HEK293 (cell line): ENCODE results near the gene IQCH.

Source experiments
- CTCF ChIA-PET: fragments of 350-600 bp; formaldehyde crosslinking; extraction: SDS; loops from one replicate; lab custom pipeline; 2021; ENCODE audit warnings: antibody characterized with exemption; lab: Yijun Ruan, JAX
- POLR2A ChIA-PET: fragments of 300-600 bp; formaldehyde crosslinking; extraction: SDS; loops from one replicate; lab custom pipeline; 2020; ENCODE audit warnings: antibody characterized with exemption, inconsistent platforms; lab: Yijun Ruan, JAX
- H3K27ac ChIP-seq: fragments of 200-500 bp; sonication (Bioruptor generic); 2 replicates; pipeline ENCODE4 v1.5.1; 2014; ENCODE audit warnings: low read depth, low read length, control low read depth, inconsistent platforms; ENCODE audit errors: extremely low read depth
- H3K36me3 ChIP-seq, 2 experiments: fragments of 200-500 bp in 1 of 2; sonication (Bioruptor generic) in 1 of 2; 1 replicate in 1 of 2; 2 replicates in 1 of 2; pipeline ENCODE4 v1.5.1; 2014 to 2017; ENCODE audit warnings: inconsistent platforms in 2 of 2, low read length in 2 of 2; ENCODE audit not compliant: control insufficient read depth in 2 of 2, insufficient read depth in 1 of 2
- H3K4me1 ChIP-seq: fragments of 200-500 bp; sonication (Bioruptor generic); 2 replicates; pipeline ENCODE4 v1.5.1; 2014; ENCODE audit warnings: mild to moderate bottlenecking, low read length, inconsistent platforms; ENCODE audit not compliant: control insufficient read depth, insufficient read depth
- H3K4me3 ChIP-seq: 2 replicates; pipeline ENCODE4 v1.5.1; 2011; ENCODE audit warnings: low read depth, mild to moderate bottlenecking, control low read depth, low read length, moderate library complexity
- H3K9me3 ChIP-seq: fragments of 200-500 bp; sonication (Bioruptor generic); 2 replicates; pipeline ENCODE4 v1.5.1; 2014; ENCODE audit warnings: low read depth, low read length, inconsistent platforms; ENCODE audit not compliant: control insufficient read depth, insufficient read depth
- INSM2 ChIP-seq: fragments of 450-650 bp; formaldehyde crosslinking; IDR thresholded peaks from 2 replicates; pipeline ENCODE4 v1.5.1; 2016; ENCODE audit warnings: missing biosample characterization, missing genetic modification characterization
- PATZ1 ChIP-seq: fragments of 450-650 bp; formaldehyde crosslinking; IDR thresholded peaks from 2 replicates; pipeline ENCODE4 v1.5.1; 2016; ENCODE audit warnings: missing biosample characterization, missing genetic modification characterization
- PRDM2 ChIP-seq: fragments of 450-650 bp; formaldehyde crosslinking; IDR thresholded peaks from 2 replicates; pipeline ENCODE4 v1.5.1; 2016; ENCODE audit warnings: missing biosample characterization, missing genetic modification characterization, borderline replicate concordance
- SCRT1 ChIP-seq: fragments of 450-650 bp; formaldehyde crosslinking; IDR thresholded peaks from 2 replicates; pipeline ENCODE4 v1.5.1; 2016; ENCODE audit warnings: missing biosample characterization, missing genetic modification characterization, borderline replicate concordance
- SCRT2 ChIP-seq: fragments of 450-650 bp; formaldehyde crosslinking; IDR thresholded peaks from 2 replicates; pipeline ENCODE4 v1.5.1; 2016; ENCODE audit warnings: missing biosample characterization, missing genetic modification characterization
- ZBTB20 ChIP-seq: fragments of 450-650 bp; formaldehyde crosslinking; IDR thresholded peaks from 2 replicates; pipeline ENCODE4 v1.5.1; 2016; ENCODE audit warnings: missing biosample characterization, missing genetic modification characterization
- ZFP41 ChIP-seq: fragments of 450-650 bp; formaldehyde crosslinking; IDR thresholded peaks from 2 replicates; pipeline ENCODE4 v1.5.1; 2016; ENCODE audit warnings: missing biosample characterization, missing genetic modification characterization, borderline replicate concordance
- ZFP69B ChIP-seq: fragments of 450-650 bp; formaldehyde crosslinking; IDR thresholded peaks from 2 replicates; pipeline ENCODE4 v1.5.1; 2016; ENCODE audit warnings: missing biosample characterization, missing genetic modification characterization
- ZNF114 ChIP-seq: fragments of 450-650 bp; formaldehyde crosslinking; IDR thresholded peaks from 2 replicates; pipeline ENCODE4 v1.5.0; 2017; ENCODE audit warnings: missing biosample characterization, missing genetic modification characterization
- ZNF138 ChIP-seq: fragments of 450-650 bp; formaldehyde crosslinking; IDR thresholded peaks from 2 replicates; pipeline ENCODE4 v1.5.1; 2016; ENCODE audit warnings: missing biosample characterization, missing genetic modification characterization, borderline replicate concordance
- ZNF184 ChIP-seq: fragments of 450-650 bp; IDR thresholded peaks from 2 replicates; pipeline ENCODE4 v1.5.1; 2018; ENCODE audit warnings: missing biosample characterization, mild to moderate bottlenecking, missing genetic modification characterization
- ZNF23 ChIP-seq: fragments of 450-650 bp; formaldehyde crosslinking; IDR thresholded peaks from 2 replicates; pipeline ENCODE4 v1.5.1; 2016; ENCODE audit warnings: missing biosample characterization, missing genetic modification characterization, borderline replicate concordance
- ZNF274 ChIP-seq, 2 experiments: fragments of 200-500 bp in 1 of 2; fragments of 450-650 bp in 1 of 2; sonication (Bioruptor generic) in 1 of 2; formaldehyde crosslinking in 1 of 2; IDR thresholded peaks; 2 replicates each; pipeline versions ENCODE4 v1.5.1 to v1.6.1; 2014 to 2016; ENCODE audit warnings: borderline replicate concordance in 1 of 2, inconsistent platforms in 1 of 2, low read length in 1 of 2, missing biosample characterization in 1 of 2, missing genetic modification characterization in 1 of 2
- ZNF362 ChIP-seq: fragments of 450-650 bp; formaldehyde crosslinking; IDR thresholded peaks from 2 replicates; pipeline ENCODE4 v1.5.1; 2016; ENCODE audit warnings: missing biosample characterization, missing genetic modification characterization
- ZNF404 ChIP-seq: fragments of 450-650 bp; formaldehyde crosslinking; IDR thresholded peaks from 2 replicates; pipeline ENCODE4 v1.5.1; 2017; ENCODE audit warnings: missing biosample characterization, missing genetic modification characterization
- ZNF513 ChIP-seq: fragments of 450-650 bp; IDR thresholded peaks from 2 replicates; pipeline ENCODE4 v1.5.1; 2018; ENCODE audit warnings: missing biosample characterization, missing genetic modification characterization
- ZNF514 ChIP-seq: fragments of 450-650 bp; formaldehyde crosslinking; IDR thresholded peaks from 2 replicates; pipeline ENCODE4 v1.5.1; 2016; ENCODE audit warnings: missing biosample characterization, missing genetic modification characterization
- ZNF560 ChIP-seq: fragments of 450-650 bp; formaldehyde crosslinking; IDR thresholded peaks from 2 replicates; pipeline ENCODE4 v1.5.1; 2017; ENCODE audit warnings: missing biosample characterization, missing genetic modification characterization, borderline replicate concordance
- ZNF610 ChIP-seq: fragments of 450-650 bp; formaldehyde crosslinking; IDR thresholded peaks from 2 replicates; pipeline ENCODE4 v1.5.1; 2016; ENCODE audit warnings: missing biosample characterization, missing genetic modification characterization, borderline replicate concordance
- ZNF654 ChIP-seq: fragments of 450-650 bp; formaldehyde crosslinking; IDR thresholded peaks from 2 replicates; pipeline ENCODE4 v1.5.1; 2016; ENCODE audit warnings: low read depth, missing biosample characterization, missing genetic modification characterization

IQCH gene

GRCh38 chr15:67394873-67395639, 140.5 kb downstream of the IQCH start:
- no peaks in the 10 kb centered on the region for H3K4me1 ChIP-seq
- no peak overlapping the region for H3K27ac ChIP-seq
- H3K4me3 ChIP-seq = no peak overlapping the region
- TF ChIP-seq ZNF184 (tag by site-specific recombination) = no peak
- TF ChIP-seq SCRT2 (tag by site-specific recombination) = peak; percentile 81
- TF ChIP-seq ZNF404 = no peak
- TF ChIP-seq SCRT1 (tag by site-specific recombination) = 0 out of 2 replicates have a peak, but pooled peaks have one; percentile 65
- no peak for TF ChIP-seq INSM2 (tag by site-specific recombination)
- no peak for TF ChIP-seq ZFP41 (tag by site-specific recombination)
- no peak for TF ChIP-seq ZNF654 (tag by site-specific recombination)
- TF ChIP-seq, all 188 proteins: peak for 2
- ChIA-PET POLR2A (no interaction called here), CTCF (interaction anchor here (0.8 to 1.1 kb wide), 3 partner anchors 9 to 39 kb away, joined by 3 read pairs; no protein-coding TSS in a partner anchor)
- Histone ChIP-seq H3K36me3 (no peaks in the 10 kb centered on the region), H3K9me3 (no peaks in the 10 kb centered on the region)

- H3K9me3 ChIP-seq = no peaks in the 10 kb centered on the region
- ChIA-PET POLR2A (no interaction called here), CTCF (interaction anchor here (0.6 to 1.0 kb wide), 5 partner anchors 10 to 814 kb away, joined by 3 read pairs; no protein-coding TSS in a partner anchor)
- H3K27ac ChIP-seq = no peak overlapping the region
- H3K4me1 ChIP-seq = no peaks in the 10 kb centered on the region
- no peaks in the 10 kb centered on the region for H3K36me3 ChIP-seq
- H3K4me3 ChIP-seq = no peak overlapping the region
- TF ChIP-seq ZNF513 (tag by site-specific recombination) = no peak
- TF ChIP-seq ZNF23 (tag by site-specific recombination) = no peak
- no peak for TF ChIP-seq ZNF560 (tag by site-specific recombination)
- no peak for TF ChIP-seq ZNF138 (tag by site-specific recombination)
- no peak for TF ChIP-seq ZBTB20 (tag by site-specific recombination)
- no peak for TF ChIP-seq ZNF114 (tag by site-specific recombination)
- no peak for TF ChIP-seq PATZ1 (tag by site-specific recombination)
- no peak for TF ChIP-seq ZNF362 (tag by site-specific recombination)
- no peak for TF ChIP-seq ZNF514 (tag by site-specific recombination)
- TF ChIP-seq ZNF610 (tag by site-specific recombination) = no peak
- no peak for TF ChIP-seq ZFP69B
- TF ChIP-seq ZNF274 (IDR thresholded peaks at IDR 0.05; ENCODE audit: low read length) = no peak
- no peak for TF ChIP-seq ZNF274 (tag by site-specific recombination; IDR thresholded peaks at IDR 0.05; ENCODE audit: borderline replicate concordance)
- no peak for TF ChIP-seq PRDM2 (tag by site-specific recombination)
These were observed 141.5 kb downstream of the IQCH start for GRCh38 chr15:67396114-67396513.
